ENCODE data around the gene KCNF1. TPM values are rescaled to one million over a fixed set of nuclear protein-coding genes. Genes with fewer than 3 reads are reported as not detected.
A peak's percentile ranks its signal among the peaks of the same experiment; 100 is the strongest.

Gene KCNF1
- total and polyA plus RNA-seq, 2 donors (not counting 1 experiment from before 2014, with no cell fraction given): 0.22 to 2.6 TPM

DNA sequence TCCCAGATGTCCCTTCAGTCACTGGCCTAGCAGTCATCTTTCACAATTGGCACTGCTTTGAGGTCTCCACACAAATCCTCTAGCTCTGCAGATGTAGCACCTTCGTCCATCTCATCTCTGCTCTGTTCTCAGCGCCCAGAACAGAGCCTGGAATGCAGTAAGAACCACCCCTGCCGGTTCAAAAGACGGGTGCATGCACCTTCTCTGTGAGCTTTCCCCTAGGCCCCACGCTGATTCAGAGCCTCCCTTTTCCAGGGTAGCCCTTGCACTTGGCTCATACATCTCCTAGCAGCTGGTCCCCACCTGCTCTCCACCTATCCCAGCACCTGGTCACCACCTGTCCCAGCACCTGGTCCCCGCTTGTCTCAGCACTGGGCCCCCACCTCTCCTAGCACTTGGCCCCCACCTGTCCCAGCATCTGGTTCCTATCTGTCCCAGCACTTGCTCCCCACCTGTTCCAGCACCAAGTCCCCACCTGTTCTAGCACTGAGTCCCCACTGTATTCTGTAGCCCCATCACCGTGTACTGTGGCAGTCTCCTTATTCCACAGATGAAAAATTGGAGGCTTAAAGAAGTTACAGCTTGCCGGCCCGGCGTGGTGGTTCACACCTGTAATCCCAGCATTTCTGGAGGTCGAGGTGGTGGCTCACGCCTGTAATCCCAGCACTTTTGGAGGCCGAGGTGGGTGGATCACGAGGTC lies 4.7 kb upstream of the KCNF1 start:
- Histone ChIP-seq H3K36me3 (ENCODE audit: control insufficient read depth, insufficient read depth, low read length) (no peaks in the 10 kb centered on the region), H3K4me1 (ENCODE audit: control insufficient read depth, extremely low read depth, insufficient read depth, low read length) (no peaks in the 10 kb centered on the region), H2AFZ (ENCODE audit: low read length) (no peak overlapping the region), H3K9ac (ENCODE audit: insufficient read depth, low read length) (no peak overlapping the region), H3K9me3 (ENCODE audit: control insufficient read depth, insufficient read depth, low read depth, low read length) (no peaks in the 10 kb centered on the region), H3K27ac (ENCODE audit: insufficient read depth, low read length) (no peak overlapping the region), H3K79me2 (ENCODE audit: control insufficient read depth, insufficient read depth, low read length) (no peaks in the 10 kb centered on the region), H3K4me2 (ENCODE audit: extremely low read depth, insufficient read depth, low read length) (no peak overlapping the region), H4K20me1 (ENCODE audit: control insufficient read depth, extremely low read depth, insufficient read depth, low read length) (no peaks in the 10 kb centered on the region), H3K4me3 (replicated peaks in 1 of 4; ENCODE audit: control extremely low read depth in 1 of 4, insufficient read depth in 1 of 4, low read depth in 3 of 4, low read length in 4 of 4) (no peak overlapping the region), H3K27me3 (ENCODE audit: control insufficient read depth, insufficient read depth, low read length) (peaks cover 6% of the 10 kb centered on the region)
- no peak for TF ChIP-seq EZH2 (IDR thresholded peaks at IDR 0.05; ENCODE audit: low read length, missing control alignments)
- DNase-seq (ENCODE audit: low read depth in 2 of 2): no peak

DNA sequence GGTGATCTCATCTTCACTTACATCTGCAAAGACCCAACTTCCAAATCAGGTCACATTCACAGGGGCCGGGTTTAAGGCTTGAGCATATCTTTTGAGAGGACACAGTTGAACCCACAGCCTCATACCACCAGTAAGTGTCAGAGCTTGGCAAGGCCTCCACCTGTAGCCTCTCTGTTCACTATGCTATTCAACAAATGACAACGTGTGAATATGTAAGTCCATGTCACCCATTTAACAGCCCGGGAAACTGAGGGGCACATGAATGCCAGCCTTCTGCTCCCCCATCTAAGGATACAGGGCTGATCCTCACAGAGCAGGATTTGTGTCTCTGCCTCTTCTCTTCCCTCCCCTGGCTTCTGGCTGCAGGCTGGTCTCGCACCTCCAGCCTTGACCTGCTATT lies 3.5 kb upstream of the KCNF1 start:
- Histone ChIP-seq H3K4me1 (ENCODE audit: control insufficient read depth, extremely low read depth, insufficient read depth, low read length) (no peaks in the 10 kb centered on the region), H3K4me2 (ENCODE audit: extremely low read depth, insufficient read depth, low read length) (no peak overlapping the region), H2AFZ (ENCODE audit: low read length) (no peak overlapping the region), H4K20me1 (ENCODE audit: control insufficient read depth, extremely low read depth, insufficient read depth, low read length) (no peaks in the 10 kb centered on the region), H3K79me2 (ENCODE audit: control insufficient read depth, insufficient read depth, low read length) (no peaks in the 10 kb centered on the region), H3K9ac (ENCODE audit: insufficient read depth, low read length) (no peak overlapping the region), H3K36me3 (ENCODE audit: control insufficient read depth, insufficient read depth, low read length) (no peaks in the 10 kb centered on the region), H3K9me3 (ENCODE audit: control insufficient read depth, insufficient read depth, low read depth, low read length) (no peaks in the 10 kb centered on the region), H3K4me3 (replicated peaks in 1 of 4; ENCODE audit: control extremely low read depth in 1 of 4, insufficient read depth in 1 of 4, low read depth in 3 of 4, low read length in 4 of 4) (no peak overlapping the region), H3K27me3 (ENCODE audit: control insufficient read depth, insufficient read depth, low read length) (peaks cover 9% of the 10 kb centered on the region), H3K27ac (ENCODE audit: insufficient read depth, low read length) (no peak overlapping the region)
- TF ChIP-seq, protein P1, sequence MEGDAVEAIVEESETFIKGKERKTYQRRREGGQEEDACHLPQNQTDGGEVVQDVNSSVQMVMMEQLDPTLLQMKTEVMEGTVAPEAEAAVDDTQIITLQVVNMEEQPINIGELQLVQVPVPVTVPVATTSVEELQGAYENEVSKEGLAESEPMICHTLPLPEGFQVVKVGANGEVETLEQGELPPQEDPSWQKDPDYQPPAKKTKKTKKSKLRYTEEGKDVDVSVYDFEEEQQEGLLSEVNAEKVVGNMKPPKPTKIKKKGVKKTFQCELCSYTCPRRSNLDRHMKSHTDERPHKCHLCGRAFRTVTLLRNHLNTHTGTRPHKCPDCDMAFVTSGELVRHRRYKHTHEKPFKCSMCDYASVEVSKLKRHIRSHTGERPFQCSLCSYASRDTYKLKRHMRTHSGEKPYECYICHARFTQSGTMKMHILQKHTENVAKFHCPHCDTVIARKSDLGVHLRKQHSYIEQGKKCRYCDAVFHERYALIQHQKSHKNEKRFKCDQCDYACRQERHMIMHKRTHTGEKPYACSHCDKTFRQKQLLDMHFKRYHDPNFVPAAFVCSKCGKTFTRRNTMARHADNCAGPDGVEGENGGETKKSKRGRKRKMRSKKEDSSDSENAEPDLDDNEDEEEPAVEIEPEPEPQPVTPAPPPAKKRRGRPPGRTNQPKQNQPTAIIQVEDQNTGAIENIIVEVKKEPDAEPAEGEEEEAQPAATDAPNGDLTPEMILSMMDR (conservative IDR thresholded peaks at IDR 0.05 in 1 of 2, IDR thresholded peaks at IDR 0.05 in 1 of 2; ENCODE audit: low read depth in 1 of 2, low read length in 2 of 2): no peak
- no peak for TF ChIP-seq EZH2 (IDR thresholded peaks at IDR 0.05; ENCODE audit: low read length, missing control alignments)
- DNase-seq (ENCODE audit: low read depth in 2 of 2): no peak

DNA sequence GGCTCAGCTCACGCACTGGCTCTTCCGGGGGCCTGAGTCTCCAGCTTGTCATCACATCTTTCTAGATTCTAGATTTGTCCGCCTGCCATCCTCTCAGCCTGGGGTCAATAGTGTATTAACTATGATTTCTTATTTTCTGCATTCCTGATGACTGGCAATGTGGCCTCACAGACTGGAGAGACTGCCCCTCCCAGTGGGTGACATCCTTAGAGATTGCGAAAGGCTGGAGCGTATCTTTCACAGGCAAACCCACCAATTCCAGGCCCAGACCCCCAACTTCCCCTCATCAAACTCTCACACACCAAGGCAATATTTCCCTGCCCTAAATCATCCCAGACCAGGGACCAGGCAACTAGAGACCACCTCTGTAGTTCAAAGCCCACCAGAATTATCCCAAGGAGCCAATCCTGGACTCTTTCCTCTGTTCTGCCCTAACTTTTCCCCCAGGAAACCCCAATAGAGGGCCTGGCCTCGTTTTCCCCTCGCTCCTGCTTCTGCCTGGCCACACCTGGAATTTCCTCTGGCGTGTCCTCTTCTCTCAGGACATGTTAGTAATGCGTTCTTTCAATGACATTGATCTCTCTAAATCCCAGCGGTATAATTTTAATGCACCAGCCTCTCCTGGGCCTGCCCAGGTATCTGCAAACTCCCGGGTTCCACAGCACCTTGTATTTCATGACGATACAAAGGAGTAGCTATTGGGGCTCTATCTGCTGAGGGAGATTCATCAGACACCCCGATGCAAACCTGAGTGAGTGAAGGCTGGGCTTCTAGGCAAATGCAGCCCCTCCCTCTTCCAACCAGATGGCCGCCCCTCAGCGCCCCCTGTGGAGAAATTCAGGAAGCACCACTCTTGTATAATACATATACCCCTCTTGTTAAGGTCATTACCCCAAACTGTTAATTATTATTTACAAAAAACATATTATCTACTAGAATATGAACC lies 2.4 kb upstream of the KCNF1 start:
- Histone ChIP-seq H3K36me3 (ENCODE audit: control insufficient read depth, insufficient read depth, low read length) (no peaks in the 10 kb centered on the region), H3K4me1 (ENCODE audit: control insufficient read depth, extremely low read depth, insufficient read depth, low read length) (no peaks in the 10 kb centered on the region), H3K27me3 (ENCODE audit: control insufficient read depth, insufficient read depth, low read length) (peaks cover 9% of the 10 kb centered on the region), H3K27ac (ENCODE audit: insufficient read depth, low read length) (no peak overlapping the region), H2AFZ (ENCODE audit: low read length) (no peak overlapping the region), H3K4me2 (ENCODE audit: extremely low read depth, insufficient read depth, low read length) (no peak overlapping the region), H3K4me3 (replicated peaks in 1 of 4; ENCODE audit: control extremely low read depth in 1 of 4, insufficient read depth in 1 of 4, low read depth in 3 of 4, low read length in 4 of 4) (no peak overlapping the region), H4K20me1 (ENCODE audit: control insufficient read depth, extremely low read depth, insufficient read depth, low read length) (no peaks in the 10 kb centered on the region), H3K79me2 (ENCODE audit: control insufficient read depth, insufficient read depth, low read length) (no peaks in the 10 kb centered on the region), H3K9me3 (ENCODE audit: control insufficient read depth, insufficient read depth, low read depth, low read length) (no peaks in the 10 kb centered on the region), H3K9ac (ENCODE audit: insufficient read depth, low read length) (no peak overlapping the region)
- no peak for DNase-seq (ENCODE audit: low read depth in 2 of 2)
- TF ChIP-seq EZH2 (IDR thresholded peaks at IDR 0.05; ENCODE audit: low read length, missing control alignments): no peak
- TF ChIP-seq, protein P1 (conservative IDR thresholded peaks at IDR 0.05 in 1 of 2, IDR thresholded peaks at IDR 0.05 in 1 of 2; ENCODE audit: low read depth in 1 of 2, low read length in 2 of 2): peak; percentile 19 to 42
